Body of pancreas (tissue), 4 donors: ENCODE data around the gene WWC2.

ENCODE experiments used
- POLR2A ChIP-seq, 3 donors: fragments of 450-650 bp; IDR thresholded peaks; one replicate each; pipeline ENCODE4 v1.6.1; 2016; ENCODE audit warnings: antibody characterized with exemption in 3 of 3, mild to moderate bottlenecking in 2 of 3
- TF ChIP-seq, protein P1 (sequence below), 7 experiments: fragments of 450-650 bp in 4 of 7; fragments of 200-600 bp in 3 of 7; sonication (generic) in 3 of 7; IDR thresholded peaks; one replicate each; pipeline ENCODE4 v1.5.1; 2016 to 2019; ENCODE audit warnings: antibody characterized with exemption in 7 of 7

GRCh38 chr4:183322326-183322725, 223.3 kb downstream of the WWC2 start, which contains the start of gene CLDN24:
- no peak for TF ChIP-seq POLR2A (IDR thresholded peaks at IDR 0.05)
- TF ChIP-seq, protein P1, sequence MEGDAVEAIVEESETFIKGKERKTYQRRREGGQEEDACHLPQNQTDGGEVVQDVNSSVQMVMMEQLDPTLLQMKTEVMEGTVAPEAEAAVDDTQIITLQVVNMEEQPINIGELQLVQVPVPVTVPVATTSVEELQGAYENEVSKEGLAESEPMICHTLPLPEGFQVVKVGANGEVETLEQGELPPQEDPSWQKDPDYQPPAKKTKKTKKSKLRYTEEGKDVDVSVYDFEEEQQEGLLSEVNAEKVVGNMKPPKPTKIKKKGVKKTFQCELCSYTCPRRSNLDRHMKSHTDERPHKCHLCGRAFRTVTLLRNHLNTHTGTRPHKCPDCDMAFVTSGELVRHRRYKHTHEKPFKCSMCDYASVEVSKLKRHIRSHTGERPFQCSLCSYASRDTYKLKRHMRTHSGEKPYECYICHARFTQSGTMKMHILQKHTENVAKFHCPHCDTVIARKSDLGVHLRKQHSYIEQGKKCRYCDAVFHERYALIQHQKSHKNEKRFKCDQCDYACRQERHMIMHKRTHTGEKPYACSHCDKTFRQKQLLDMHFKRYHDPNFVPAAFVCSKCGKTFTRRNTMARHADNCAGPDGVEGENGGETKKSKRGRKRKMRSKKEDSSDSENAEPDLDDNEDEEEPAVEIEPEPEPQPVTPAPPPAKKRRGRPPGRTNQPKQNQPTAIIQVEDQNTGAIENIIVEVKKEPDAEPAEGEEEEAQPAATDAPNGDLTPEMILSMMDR (IDR thresholded peaks at IDR 0.05), result no peak
